Esophagus muscularis mucosa (tissue), 4 donors: ENCODE data around the gene ADIRF.

Source experiments
- CTCF ChIP-seq, 3 experiments: fragments of 200-600 bp in 2 of 3; fragments of 450-650 bp in 1 of 3; sonication (generic) in 2 of 3; IDR thresholded peaks; one replicate each; pipeline ENCODE4 v1.5.1; 2017 to 2019; ENCODE audit warnings: antibody characterized with exemption in 3 of 3, mild to moderate bottlenecking in 2 of 3, moderate library complexity in 1 of 3
- EP300 ChIP-seq: sonication (generic); formaldehyde crosslinking; IDR thresholded peaks from one replicate; pipeline ENCODE4 v1.6.1; 2017; ENCODE audit warnings: antibody characterized with exemption
- POLR2A ChIP-seq: fragments of 450-650 bp; IDR thresholded peaks from one replicate; pipeline ENCODE4 v1.6.1; 2017; ENCODE audit warnings: antibody characterized with exemption, moderate library complexity, mild to moderate bottlenecking, low read depth
- POLR2AphosphoS5 ChIP-seq, 2 donors: sonication (generic); formaldehyde crosslinking; IDR thresholded peaks; one replicate each; pipeline ENCODE4 v1.6.1; 2017; ENCODE audit warnings: antibody characterized with exemption in 2 of 2

GRCh38 chr10:86944031-86944419 is 24.3 kb upstream of the ADIRF start:
- TF ChIP-seq CTCF (IDR thresholded peaks at IDR 0.05) (no peak), POLR2A (no peak), POLR2AphosphoS5 (IDR thresholded peaks at IDR 0.05) (no peak), EP300 (no peak)
